Activated T-helper 17 cell treated with anti-CD3 and anti-CD28 coated beads, Interleukin-2, amount 50 U/mL, for 72 hours (primary cell): Measurements from ENCODE around the gene ISOC1. TPM values are rescaled to one million over a fixed set of nuclear protein-coding genes. Genes with fewer than 3 reads are reported as not detected.

Source experiments
- ATAC-seq: fragments of 150-1000 bp; cut with Tn5 transposase; replicated peaks from 2 replicates; pipeline ENCODE4 v1.10.0; 2021; ENCODE audit warnings: mild to moderate bottlenecking, moderate library complexity
- H3K27ac Mint-ChIP-seq: one replicate; pipeline ENCODE4 v1.8.0; 2022; ENCODE audit warnings: mixed read lengths
- H3K27me3 Mint-ChIP-seq: one replicate; pipeline ENCODE4 v1.8.0; 2022; ENCODE audit warnings: mixed read lengths
- H3K36me3 Mint-ChIP-seq: one replicate; pipeline ENCODE4 v1.8.0; 2022; ENCODE audit warnings: low read depth, mild to moderate bottlenecking, mixed read lengths
- H3K4me1 Mint-ChIP-seq: one replicate; pipeline ENCODE4 v1.8.0; 2022; ENCODE audit warnings: mixed read lengths
- H3K4me3 Mint-ChIP-seq: one replicate; pipeline ENCODE4 v1.8.0; 2022; ENCODE audit warnings: mild to moderate bottlenecking, mixed read lengths
- H3K9me3 Mint-ChIP-seq: one replicate; pipeline ENCODE4 v1.8.0; 2022; ENCODE audit warnings: mixed read lengths
- total RNA-seq, 2 donors: library from RNA; stranded (reverse); gene quantifications; one replicate each; pipeline ENCODE4 v1.2.3, GENCODE V29; 2022

ISOC1 gene
- total RNA-seq, 2 donors from 2014 or later: 14.4 to 24.1 TPM

DNA sequence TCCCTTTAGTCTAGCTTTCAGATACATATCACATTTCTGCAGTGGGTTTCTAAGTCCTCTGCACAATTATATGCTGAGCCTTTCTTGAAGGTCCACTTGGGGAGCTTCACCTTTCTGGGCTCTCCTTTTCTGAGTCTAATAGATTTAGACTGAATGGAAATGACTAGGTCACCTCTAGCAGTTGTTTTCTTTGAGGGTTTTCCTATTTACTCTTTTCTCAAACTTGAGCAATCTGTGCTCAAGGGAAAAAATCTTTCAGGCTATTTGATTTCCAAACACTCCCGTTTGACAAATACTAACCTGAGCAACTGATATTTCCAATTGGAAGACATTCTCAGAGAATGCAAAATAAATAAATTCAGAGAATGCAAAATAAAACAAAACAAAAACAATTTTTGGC, 39.0 kb downstream of the ISOC1 start:
- H3K4me3 Mint-ChIP-seq: no peak overlapping the region
- H3K27ac Mint-ChIP-seq: no peak overlapping the region
- no peak for ATAC-seq
- no peaks in the 10 kb centered on the region for H3K9me3 Mint-ChIP-seq
- no peaks in the 10 kb centered on the region for H3K27me3 Mint-ChIP-seq
- no peaks in the 10 kb centered on the region for H3K36me3 Mint-ChIP-seq
- no peaks in the 10 kb centered on the region for H3K4me1 Mint-ChIP-seq

DNA sequence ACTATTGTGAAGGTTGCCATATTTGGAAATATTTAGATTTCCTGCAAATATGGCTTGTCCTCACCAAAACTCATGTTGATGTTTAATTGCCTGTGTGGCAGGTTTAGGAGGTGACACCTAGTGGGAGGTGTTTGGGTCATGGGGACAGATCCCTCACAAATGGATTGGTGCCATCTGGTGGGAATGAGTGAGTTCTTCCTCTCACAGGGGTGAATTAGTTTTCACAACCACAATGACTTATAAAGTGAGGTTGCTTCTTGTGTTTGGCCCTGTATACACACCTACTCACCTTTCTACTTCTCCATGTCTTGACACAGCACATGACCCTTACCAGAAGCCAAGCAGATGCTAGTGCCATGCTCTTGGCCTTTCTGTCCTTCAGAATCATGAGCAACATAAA, 41.1 kb downstream of the ISOC1 start:
- no peak overlapping the region for H3K4me3 Mint-ChIP-seq
- peak; percentile 84 for ATAC-seq
- H3K9me3 Mint-ChIP-seq: no peaks in the 10 kb centered on the region
- no peaks in the 10 kb centered on the region for H3K4me1 Mint-ChIP-seq
- H3K27ac Mint-ChIP-seq: no peak overlapping the region
- H3K27me3 Mint-ChIP-seq: no peaks in the 10 kb centered on the region
- no peaks in the 10 kb centered on the region for H3K36me3 Mint-ChIP-seq

DNA sequence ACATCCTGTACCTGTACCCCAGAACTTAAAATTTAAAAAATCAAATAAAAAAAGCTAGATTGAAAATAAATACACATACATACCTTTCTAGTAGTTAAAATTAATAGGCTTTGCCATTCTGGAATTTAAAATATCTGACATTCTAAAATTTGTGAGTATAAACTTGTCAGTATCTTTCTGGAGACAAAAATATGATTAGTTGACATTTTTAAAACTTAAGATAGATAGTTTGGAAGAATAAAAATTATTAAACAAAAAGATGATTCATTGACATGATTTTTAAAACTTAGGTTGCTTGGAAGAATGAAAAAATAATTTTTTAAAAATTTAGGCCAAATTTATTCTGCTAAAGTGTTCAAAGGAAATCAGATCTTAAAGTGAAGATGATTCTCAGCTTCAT, 43.1 kb downstream of the ISOC1 start:
- no peaks in the 10 kb centered on the region for H3K27me3 Mint-ChIP-seq
- no peak overlapping the region for H3K4me3 Mint-ChIP-seq
- H3K36me3 Mint-ChIP-seq: no peaks in the 10 kb centered on the region
- no peaks in the 10 kb centered on the region for H3K4me1 Mint-ChIP-seq
- no peak for ATAC-seq
- no peaks in the 10 kb centered on the region for H3K9me3 Mint-ChIP-seq
- no peak overlapping the region for H3K27ac Mint-ChIP-seq

DNA sequence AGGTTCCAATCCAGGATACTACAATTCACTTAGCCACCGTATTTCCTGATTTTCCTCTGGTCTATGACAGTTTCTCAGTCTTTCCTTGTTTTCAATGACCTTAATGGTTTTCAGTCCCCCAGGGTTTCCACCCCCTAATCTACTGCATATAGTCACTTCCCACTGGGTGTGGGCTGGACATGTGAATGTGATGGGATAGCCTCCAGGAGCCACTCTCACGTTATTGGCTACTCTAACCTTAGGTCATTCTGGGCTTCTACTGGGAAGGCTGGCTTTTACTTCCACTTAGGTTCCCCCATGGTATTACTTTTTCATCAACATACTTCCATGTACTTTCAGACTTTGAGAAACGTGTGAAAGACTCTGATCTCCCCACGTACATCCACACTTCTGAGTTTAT, 46.5 kb downstream of the ISOC1 start:
- no peaks in the 10 kb centered on the region for H3K27me3 Mint-ChIP-seq
- H3K4me3 Mint-ChIP-seq: no peak overlapping the region
- no peak for ATAC-seq
- H3K27ac Mint-ChIP-seq: no peak overlapping the region
- no peaks in the 10 kb centered on the region for H3K36me3 Mint-ChIP-seq
- H3K4me1 Mint-ChIP-seq: no peaks in the 10 kb centered on the region
- H3K9me3 Mint-ChIP-seq: no peaks in the 10 kb centered on the region

DNA sequence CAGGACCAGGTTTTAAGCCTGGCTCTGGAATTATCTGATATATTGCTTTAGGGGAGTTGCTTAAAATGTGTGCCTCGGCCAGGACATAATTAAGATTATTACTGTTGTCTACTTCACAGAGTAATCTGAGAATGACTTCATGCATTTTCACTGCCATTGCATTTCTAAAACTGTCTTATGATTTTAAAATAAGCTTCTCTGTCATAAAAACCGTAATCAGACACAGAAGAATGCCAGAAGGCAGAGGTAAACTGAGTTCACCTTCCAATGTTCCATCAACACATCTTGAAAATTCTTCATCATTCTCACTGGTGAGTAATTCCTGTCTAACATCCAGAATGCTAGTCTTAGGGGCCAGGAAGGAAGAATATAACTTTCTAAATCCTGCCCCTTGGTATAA, 47.1 kb downstream of the ISOC1 start:
- H3K4me1 Mint-ChIP-seq: no peaks in the 10 kb centered on the region
- H3K27ac Mint-ChIP-seq: no peak overlapping the region
- no peaks in the 10 kb centered on the region for H3K36me3 Mint-ChIP-seq
- no peaks in the 10 kb centered on the region for H3K27me3 Mint-ChIP-seq
- ATAC-seq: no peak
- H3K9me3 Mint-ChIP-seq: no peaks in the 10 kb centered on the region
- no peak overlapping the region for H3K4me3 Mint-ChIP-seq

DNA sequence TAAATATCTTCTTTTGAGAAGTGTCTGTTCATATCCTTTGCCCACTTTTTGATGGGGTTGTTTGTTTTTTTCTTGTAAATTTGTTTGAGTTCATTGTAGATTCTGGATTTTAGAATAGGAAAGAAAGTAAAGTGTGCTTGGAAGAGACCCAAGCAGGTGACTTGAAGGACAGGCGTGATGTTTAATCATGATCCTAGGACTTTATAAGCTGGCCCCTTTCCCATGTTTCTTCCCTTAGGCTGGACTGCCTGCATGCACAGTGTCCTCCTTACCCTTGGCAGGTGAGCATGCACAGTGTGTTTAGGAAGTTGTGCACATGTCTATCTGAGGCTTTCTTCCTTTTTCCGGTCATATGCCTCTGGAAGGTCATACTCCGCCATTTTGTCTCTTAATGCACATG, 61.3 kb downstream of the ISOC1 start:
- Mint-ChIP-seq H3K4me3 (no peak overlapping the region), H3K27ac (no peak overlapping the region), H3K9me3 (peaks cover 1% of the 10 kb centered on the region), H3K27me3 (no peaks in the 10 kb centered on the region), H3K36me3 (no peaks in the 10 kb centered on the region), H3K4me1 (no peaks in the 10 kb centered on the region)
- ATAC-seq: no peak

DNA sequence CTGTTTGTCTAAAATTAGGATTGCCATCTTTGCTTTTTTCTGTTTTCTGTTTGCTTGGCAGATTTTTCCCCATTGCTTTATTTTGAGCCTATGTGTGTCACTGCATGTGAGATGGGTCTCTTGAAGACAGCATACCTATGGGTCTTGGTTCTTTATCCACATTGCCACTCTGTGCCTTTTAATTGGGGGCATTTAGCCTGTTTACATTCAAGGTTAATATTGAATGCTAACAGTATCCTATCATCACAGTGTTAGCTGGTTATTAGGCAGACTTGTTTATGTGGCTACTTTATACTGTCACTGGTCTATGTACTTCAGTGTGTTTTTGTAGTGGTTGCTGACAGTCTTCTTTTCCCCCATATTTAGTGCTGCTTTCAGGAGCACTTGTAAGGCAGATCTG, 67.3 kb downstream of the ISOC1 start:
- Mint-ChIP-seq H3K4me3 (no peak overlapping the region), H3K27me3 (no peaks in the 10 kb centered on the region), H3K9me3 (peaks cover 15% of the 10 kb centered on the region), H3K4me1 (no peaks in the 10 kb centered on the region), H3K36me3 (no peaks in the 10 kb centered on the region), H3K27ac (no peak overlapping the region)
- ATAC-seq: no peak

Other genes starting within 250 kb of the ISOC1 start
- gene SLC27A6, start 129.3 kb upstream of the ISOC1 start, total RNA-seq: not detected